ENCODE data around the gene RGS5.

DNA sequence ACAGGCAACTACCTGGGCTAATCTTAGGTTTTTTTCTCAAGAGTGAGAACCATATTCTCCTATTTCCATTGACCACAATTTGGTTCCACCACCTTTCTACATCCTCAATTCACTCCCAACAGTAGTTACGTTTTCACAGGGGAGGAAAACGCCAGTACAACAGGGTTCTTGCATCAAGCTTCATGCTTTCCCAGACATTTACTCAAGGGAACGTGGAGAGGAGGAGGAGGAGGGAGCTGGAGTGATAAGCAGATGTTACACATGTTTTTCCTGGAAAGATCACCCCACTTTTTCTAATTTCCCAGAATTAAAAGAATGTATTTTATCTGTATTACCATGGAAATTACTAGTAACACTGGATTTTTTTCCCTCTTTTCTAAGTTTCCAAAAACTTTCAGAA is 58.3 kb downstream of the RGS5 start:
- TF ChIP-seq YY1 (IDR thresholded peaks at IDR 0.05; ENCODE audit: insufficient read depth, insufficient read length) = no peak
- no peak for TF ChIP-seq ZNF274 (IDR thresholded peaks at IDR 0.05; ENCODE audit: low read depth, low read length)
- no peak for TF ChIP-seq SUZ12 (IDR thresholded peaks at IDR 0.05; ENCODE audit: extremely low read depth, insufficient read depth, insufficient read length)

Measured in NT2/D1 (cell line).